NCI-H774 (cell line): Measurements from ENCODE around the gene TMPRSS4.

Experiments
- DNase-seq: peaks from one replicate; lab custom pipeline; 2025; lab: John Stamatoyannopoulos, UW

TMPRSS4 gene

DNA sequence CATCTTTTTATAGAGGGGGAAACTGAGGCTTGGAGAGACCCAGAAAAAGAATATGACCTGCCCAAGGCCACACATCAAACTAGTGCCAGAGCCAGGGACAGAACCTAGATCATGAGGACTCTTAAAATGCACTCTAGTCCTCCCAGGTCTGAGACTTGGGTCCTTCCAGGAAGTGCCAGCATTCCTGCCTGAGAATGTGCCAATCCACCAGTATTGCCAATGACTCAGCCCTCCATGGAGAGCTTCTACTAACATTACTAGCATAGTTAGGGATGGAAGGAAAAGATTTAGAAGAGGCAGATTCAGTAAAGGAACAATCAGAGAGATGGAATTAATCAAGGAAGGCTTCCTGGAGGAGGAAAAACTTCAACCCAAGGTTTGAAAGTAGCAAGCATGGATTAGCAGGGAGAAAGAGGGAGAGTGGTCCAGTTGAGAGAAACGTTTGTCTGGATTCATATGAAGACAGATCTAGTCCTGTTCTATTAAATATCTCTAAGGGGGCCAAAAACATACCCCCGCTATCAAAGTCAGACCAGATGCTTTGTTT is 30.0 kb downstream of the TMPRSS4 start:
- no peak for DNase-seq

GRCh38 chr11:118108513-118108912 is 31.6 kb downstream of the TMPRSS4 start:
- DNase-seq = no peak

DNA sequence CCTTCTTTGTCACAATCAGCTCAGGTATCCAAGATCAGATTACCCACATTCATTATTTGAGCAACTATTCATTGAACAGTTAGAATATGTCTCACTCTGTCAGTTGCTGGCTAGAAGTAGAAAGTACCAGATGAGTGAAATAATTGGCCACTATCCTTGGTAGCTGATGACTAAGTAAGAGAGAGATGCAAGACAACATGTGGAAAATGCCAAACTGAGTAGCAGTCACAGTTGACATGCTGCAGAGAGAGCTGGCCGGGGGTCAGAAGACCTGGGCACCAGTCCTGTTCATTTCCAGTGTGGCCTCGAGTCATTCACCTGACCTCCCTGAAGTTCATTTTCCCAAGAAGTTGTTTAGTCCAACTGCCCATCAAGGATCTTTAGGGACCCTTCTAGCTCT is 32.4 kb downstream of the TMPRSS4 start:
- no peak for DNase-seq

GRCh38 chr11:118111019-118111743 is 34.3 kb downstream of the TMPRSS4 start:
- DNase-seq = no peak

GRCh38 chr11:118111744-118112035 is 34.8 kb downstream of the TMPRSS4 start:
- no peak for DNase-seq

DNA sequence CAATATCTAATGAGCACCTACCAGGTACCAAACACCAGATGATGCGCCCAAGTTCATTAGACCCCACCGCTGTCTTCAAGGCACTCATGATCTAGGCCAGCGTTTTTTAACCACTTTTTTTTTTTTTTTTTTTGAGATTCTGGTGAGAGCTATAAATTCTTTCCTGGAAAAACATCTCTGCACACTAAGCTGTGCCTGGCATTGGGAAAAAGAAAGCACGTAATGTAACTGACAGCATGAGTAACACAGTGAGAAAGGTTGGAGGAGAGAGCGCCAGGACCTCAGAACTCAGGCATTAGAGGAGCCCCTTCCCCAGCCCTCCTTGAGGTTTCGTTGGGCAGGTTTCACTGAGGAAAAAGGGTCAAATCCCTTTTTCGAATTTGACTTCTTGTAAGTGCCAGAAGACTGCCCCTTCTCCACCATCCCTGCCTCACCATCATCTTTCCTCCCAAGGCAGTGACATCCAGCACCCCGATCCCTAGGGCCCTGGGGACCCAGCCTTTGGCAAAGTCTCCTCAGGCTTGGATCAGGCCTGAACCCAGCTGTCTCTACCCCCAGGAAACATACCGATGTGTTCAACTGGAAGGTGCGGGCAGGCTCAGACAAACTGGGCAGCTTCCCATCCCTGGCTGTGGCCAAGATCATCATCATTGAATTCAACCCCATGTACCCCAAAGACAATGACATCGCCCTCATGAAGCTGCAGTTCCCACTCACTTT is 36.0 kb downstream of the TMPRSS4 start:
- DNase-seq = no peak

GRCh38 chr11:118114266-118114665 is 37.4 kb downstream of the TMPRSS4 start:
- DNase-seq = no peak

DNA sequence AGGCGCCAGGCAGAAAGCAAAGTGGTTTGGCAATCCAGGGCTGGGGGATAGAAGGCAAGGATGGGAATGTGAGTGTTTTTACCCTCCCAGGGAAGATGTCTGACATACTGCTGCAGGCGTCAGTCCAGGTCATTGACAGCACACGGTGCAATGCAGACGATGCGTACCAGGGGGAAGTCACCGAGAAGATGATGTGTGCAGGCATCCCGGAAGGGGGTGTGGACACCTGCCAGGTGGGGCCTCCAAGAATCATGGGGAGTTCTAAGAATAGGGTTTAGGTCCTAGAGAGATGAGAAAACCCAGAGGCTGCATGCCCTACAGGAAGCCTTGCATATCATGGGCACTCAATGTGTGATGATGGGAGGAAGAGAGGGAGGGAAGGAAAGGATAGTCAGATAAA is 38.2 kb downstream of the TMPRSS4 start:
- no peak for DNase-seq

DNA sequence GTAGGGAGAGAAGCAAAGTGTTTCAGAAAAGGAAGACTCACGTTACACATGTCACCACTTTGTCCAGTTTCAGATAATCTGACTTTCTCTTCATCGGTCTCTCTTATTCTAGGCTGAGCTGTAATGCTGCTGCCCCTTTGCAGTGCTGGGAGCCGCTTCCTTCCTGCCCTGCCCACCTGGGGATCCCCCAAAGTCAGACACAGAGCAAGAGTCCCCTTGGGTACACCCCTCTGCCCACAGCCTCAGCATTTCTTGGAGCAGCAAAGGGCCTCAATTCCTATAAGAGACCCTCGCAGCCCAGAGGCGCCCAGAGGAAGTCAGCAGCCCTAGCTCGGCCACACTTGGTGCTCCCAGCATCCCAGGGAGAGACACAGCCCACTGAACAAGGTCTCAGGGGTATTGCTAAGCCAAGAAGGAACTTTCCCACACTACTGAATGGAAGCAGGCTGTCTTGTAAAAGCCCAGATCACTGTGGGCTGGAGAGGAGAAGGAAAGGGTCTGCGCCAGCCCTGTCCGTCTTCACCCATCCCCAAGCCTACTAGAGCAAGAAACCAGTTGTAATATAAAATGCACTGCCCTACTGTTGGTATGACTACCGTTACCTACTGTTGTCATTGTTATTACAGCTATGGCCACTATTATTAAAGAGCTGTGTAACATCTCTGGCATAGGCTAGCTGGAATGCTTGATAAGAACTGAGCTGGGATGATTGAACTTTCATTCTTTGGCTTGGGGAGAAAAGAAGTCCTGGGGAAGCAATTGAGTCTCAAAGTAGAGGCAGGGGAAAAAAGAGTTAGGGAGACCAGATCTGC is 41.1 kb downstream of the TMPRSS4 start:
- DNase-seq = no peak

DNA sequence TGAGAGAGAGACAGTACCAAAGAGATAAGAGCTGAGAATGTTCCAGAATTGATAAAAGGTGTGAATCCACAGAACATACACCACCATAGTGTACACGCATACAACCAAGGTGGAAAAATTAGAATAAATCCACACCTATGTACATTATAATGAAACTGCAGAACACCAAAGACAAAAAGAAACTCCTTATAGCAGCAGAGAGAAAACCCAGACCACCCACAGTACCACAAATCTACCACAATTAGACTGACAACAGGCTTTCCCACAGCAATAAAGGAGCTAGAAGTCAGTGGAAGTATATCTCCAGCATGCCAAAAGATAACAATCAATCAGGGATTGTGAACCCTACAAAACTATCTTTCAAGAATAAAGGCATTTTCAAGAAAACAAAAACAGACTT is 43.9 kb downstream of the TMPRSS4 start:
- DNase-seq = no peak

GRCh38 chr11:118124929-118125535 is 48.2 kb downstream of the TMPRSS4 start:
- DNase-seq = no peak

GRCh38 chr11:118126082-118126838 is 49.4 kb downstream of the TMPRSS4 start:
- no peak for DNase-seq

DNA sequence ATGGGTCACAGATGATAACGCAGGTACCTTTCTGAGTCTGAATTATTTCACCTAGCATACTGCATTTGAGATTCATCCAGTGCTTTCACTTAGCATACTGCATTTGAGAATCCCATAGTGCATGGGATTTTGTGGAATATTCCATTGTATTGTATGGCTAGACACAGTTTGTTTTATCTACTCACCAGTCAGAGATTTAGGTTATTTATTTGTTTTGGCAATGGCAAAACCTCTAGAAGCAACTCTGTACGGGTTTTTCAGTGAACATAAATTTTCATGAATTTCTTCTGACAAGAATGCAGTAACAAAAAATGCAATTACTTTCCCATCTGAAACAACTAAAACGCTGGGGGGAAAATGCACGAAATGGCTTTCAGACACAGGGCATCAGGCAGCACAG is 51.4 kb downstream of the TMPRSS4 start:
- no peak for DNase-seq

DNA sequence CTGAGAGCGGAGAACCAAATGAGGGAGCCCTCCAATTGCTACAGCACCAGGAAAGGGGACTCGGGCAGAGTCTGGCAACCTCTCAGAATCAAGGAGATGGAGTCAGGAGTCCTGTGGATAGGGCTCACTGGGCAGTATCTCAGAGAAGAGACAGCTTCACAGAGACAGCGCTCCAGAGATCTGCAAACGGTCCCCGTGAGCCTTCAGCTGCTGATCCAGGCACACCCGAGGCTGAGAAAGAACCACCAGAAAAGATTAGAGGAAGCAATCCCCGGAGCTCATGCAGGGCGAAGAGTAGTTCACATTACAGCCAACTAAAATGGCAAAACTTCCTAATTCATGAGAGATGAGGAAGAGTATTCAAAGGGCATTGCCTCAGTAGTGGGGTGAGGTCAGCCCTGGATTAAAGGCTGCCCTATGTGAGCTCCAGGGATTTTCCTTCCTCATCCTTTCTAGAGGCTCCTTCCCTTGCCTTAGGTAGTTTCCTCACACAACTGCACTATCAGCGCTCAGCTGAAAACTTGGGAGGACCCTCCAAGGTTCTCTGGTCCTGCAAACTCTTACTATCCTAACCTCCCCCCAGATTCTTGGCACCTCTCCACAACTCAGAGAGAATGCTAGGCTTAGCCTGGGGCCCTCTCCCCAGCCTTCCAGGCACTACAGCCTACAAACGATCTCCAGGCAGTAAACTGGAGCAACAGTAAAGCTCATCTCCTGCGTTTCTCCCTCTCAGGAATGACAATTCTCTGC is 52.0 kb downstream of the TMPRSS4 start:
- no peak for DNase-seq

DNA sequence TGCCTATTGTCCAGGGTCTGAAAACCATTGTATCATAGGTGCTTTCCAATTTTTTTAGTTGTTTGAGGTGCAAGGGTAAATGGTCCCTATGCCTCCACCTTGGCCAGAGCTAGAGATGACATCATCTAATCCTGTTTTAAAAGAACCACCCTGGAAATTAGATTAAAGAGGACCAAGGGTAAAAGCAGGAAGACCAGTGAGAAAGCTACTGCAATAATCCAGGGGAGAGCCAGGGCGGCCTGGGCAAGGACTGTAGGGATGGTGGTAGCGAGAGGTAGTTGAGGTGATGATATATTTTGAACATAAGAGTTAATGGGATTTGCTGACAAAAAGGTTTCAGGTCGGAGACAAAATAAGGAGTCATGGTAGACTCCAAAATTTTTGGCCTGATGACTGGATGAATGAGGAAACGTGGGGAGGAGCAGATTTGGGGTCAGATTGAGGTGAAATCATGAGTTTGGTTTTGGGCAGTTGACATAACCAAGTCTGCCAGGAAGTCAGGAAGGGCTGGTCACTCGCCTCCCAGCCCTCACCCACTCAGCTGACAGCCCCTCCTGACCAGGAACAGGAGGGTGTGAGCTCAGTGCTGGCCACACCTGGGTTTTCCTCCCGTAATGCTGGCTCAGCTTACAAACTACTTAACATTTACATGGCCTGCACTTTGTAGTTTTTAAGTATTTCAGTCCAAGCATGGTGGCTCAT is 52.7 kb downstream of the TMPRSS4 start:
- no peak for DNase-seq

- no peak for DNase-seq
Measured at GRCh38 chr11:118132385-118133151, 55.7 kb downstream of the TMPRSS4 start.

- no peak for DNase-seq
Measured at GRCh38 chr11:118133816-118134215, 56.9 kb downstream of the TMPRSS4 start.

- DNase-seq = no peak
Measured at GRCh38 chr11:118135051-118135795, 58.3 kb downstream of the TMPRSS4 start.

GRCh38 chr11:118135796-118136165 is 58.9 kb downstream of the TMPRSS4 start:
- no peak for DNase-seq
